Epidermal melanocyte (primary cell): Measurements from ENCODE around the gene CDKN1C.

Source experiments
- DNase-seq: peaks from one replicate; pipeline ENCODE4 v3.0.0; 2011; ENCODE audit warnings: low spot score; ENCODE audit not compliant: insufficient read length

Gene CDKN1C

DNA sequence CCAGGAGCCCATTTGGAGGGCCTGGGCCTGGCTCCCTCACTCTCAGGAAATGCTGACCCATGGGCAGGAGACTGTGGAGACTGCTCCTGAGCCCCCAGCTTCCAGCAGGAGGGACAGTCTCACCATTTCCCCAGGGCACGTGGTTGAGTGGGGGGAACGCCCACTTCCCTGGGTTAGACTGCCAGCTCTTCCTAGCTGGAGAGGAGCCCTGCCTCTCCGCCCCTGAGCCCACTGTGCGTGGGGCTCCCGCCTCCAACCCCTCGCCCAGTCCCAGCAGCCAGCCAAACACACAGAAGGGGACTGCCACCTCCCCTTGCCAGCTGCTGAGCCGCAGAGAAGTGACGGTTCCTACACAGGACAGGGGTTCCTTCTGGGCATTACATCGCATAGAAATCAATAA lies 37.1 kb downstream of the CDKN1C start:
- DNase-seq: no peak

DNA sequence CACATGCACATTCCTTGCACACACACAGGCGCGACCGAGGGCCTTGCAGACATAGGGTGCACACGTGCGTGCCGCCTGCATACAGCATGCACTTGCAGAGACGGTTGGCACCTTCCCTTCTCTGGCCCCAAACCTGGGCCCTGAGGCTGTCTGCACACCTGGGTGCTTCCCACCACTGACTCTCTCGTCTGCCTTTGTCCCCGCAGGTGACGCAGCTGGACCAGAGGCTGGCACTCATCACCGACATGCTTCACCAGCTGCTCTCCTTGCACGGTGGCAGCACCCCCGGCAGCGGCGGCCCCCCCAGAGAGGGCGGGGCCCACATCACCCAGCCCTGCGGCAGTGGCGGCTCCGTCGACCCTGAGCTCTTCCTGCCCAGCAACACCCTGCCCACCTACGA lies 38.0 kb downstream of the CDKN1C start:
- no peak for DNase-seq

DNA sequence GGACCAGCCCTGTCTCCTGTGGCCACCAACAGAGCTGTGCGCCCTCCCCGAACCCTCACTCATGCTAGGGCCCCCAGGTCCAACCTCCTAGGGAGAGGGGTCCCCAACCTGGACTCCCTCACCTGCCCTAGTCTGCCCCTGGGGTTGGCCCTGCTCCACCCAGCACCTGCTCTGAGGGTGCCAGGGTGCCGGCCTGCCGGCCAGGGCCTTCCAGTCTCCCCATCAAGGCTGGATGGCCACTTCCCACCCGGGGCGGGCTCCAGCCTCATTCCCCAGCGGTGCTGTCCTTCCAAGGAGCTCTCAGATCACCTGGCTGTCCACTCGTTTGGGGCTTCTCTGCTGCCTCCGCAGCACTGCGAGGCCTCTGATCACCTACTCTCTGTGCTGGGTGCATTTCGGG lies 39.1 kb downstream of the CDKN1C start:
- no peak for DNase-seq

DNA sequence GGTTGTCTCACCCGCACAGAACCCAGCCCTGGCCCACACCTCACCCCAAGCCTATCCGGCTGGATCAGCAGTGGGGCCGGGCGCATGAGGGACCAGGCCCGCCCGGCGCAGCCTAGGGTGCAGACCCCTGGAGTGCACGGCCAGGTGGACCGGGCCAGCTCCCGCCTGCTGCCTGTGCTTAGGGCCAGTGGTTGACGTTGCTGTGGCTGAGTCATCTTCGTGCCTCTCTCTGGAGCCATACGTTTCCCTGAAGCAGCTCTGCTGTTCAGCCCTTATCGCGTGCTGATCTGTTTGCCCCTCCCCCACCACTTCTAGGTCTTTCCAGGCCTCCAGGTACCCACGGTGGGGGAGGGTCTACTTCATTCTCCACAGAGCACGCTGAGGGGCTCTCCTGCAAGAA lies 39.5 kb downstream of the CDKN1C start:
- no peak for DNase-seq

DNA sequence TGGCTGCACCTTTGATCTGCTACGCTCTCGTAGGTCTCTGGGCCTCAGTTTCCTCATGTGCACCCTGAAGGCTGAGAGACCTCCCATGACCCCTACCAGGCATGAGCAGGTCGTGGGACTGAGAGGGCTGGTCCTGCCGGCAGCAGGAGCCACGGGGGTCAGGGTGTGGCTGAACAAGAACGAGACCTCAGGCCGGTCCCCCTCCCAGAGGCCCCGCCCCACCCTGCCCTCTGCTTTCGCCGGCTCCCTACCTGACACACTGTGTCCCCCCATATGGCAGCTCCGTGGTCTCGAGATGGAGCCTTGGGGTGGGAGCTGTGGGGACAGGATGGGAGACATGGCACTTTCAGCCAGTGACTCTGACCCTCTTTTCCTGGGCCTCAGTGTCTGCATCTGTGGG lies 40.6 kb downstream of the CDKN1C start:
- no peak for DNase-seq

DNA sequence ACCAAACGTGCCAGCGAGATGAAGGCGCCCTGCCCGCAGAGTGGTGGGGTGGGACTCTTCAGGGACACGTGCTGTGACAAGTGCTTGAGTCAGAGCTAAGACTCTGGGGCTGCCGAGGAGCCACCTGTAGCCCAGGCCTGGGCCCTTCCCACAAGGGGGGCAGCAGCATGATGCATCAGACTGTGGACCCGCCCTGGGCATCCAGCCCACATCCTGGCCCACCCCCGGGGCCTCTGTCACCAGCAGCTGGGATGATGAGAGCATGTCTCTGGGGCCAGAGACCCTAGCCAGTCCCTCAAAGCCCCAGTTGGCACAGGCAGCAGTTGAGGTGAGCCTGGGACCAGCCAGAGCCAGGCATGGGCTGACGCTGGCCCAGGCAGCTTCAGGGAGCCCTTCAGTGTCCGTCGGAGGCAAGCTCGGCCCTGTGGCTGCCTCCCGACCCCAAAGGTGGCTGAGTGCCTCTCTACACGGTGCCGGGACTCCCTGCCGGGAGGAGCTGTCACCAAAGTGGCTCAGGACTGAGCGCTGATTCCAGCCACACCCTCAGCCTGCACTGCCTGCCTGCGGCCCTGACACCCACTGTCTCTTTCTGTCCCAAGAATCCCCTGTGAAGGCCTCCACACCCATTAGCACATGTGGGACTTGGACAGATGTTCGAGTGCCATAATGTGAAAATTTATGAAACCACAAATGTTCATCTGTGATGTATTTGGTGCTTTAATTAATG lies 41.3 kb downstream of the CDKN1C start:
- DNase-seq: no peak

DNA sequence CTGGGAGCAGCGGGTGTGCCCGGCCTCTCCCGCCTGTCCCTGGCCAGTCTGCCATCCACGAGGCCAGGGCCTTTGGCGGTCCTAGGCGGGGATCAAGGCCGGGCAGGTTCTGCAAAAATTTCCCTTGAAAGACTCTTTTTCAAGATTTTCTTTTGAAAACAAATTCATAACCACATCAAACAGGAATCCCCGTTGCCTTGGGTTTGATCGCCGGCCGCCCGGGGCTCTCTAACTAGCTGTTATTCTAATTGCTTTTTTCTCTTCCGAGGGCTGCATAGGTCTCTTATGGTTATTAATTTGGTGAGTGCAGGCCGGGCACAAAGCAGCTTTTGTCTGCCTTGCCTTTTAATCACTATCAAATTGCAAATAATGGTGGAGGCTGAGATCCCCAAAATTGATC lies 42.0 kb downstream of the CDKN1C start:
- no peak for DNase-seq

DNA sequence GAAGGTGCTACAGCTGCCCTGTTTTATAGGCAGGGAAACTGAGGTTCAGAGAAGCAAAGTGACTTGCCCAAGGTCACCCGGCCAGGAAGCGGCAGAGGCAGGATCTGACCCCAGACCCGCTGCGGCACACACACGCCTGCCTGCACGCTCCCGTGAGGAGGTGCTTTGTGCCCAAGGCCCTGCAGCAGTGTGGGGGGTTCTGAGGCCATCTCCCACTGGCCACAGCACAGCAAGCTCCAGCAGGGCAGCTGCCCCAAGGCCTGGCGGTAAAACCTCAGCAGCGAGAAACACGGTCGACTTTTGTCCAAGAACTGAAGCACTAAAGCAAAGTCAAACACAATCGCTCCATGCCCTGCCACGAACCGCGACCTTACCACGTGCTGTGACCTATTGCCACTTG lies 42.7 kb downstream of the CDKN1C start:
- no peak for DNase-seq

DNA sequence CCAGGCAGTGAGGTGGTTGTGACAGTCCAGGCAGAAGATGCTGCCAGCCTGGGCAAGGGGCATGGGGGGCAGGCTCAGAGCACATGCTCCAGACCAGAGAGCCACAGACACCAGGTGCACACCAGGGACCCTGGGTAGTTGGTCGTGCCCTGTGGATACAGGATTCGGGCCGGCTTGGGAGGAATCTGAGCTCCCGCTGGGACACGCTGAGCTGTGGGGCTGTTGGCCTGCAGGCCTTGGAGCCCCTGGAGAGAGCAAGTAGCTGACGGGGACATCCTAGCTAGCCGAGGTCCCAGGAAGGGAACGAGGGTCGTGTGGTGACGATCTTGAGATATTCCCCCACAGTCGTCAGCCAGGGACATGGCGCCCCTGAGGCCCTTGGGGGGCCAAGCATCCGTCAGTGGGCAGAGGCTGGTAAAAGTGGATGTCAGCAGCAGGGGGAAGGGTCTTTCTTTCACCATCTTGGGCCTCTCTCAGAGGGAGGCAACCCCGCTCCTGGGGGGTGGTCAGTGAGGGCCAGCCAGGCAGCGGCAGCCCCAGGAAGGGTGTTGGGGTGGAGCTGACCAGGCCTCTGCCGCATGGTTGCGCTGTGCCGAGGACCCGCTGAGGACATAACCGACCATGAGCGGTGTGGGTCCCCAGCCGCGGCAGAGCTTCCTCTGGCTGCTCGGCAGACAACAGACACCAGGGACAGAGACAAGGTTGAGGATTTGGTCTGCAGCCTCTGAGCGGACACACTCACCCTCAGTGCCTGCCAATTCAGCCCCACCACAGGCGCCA lies 44.0 kb downstream of the CDKN1C start:
- DNase-seq: no peak

DNA sequence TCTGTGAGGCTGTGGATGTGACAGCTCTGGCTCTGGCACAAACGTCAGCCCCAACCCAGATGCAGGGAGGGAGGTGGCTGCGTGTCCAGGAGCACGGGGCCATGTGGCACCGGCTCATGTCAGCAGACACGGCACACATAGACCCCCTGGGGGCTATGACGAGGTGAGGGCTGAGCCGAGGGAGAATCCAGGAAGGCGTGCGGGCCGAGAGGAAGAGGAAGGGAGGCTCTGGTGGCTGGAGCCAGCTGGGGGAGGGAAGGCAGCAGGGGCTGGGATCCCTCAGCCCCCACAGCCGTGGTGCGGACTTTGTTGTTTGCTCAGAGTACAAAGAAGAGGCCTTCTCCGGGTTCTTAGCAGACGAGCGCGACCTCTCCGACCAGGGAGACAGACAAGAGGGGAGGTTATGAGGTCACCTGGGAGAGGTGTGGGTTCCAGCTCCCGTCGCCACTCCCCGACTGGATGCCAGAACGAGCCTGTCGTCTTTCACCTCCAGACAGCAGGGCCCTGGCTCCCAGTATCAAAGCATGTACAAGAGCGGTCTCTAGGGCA lies 46.1 kb downstream of the CDKN1C start:
- no peak for DNase-seq

DNA sequence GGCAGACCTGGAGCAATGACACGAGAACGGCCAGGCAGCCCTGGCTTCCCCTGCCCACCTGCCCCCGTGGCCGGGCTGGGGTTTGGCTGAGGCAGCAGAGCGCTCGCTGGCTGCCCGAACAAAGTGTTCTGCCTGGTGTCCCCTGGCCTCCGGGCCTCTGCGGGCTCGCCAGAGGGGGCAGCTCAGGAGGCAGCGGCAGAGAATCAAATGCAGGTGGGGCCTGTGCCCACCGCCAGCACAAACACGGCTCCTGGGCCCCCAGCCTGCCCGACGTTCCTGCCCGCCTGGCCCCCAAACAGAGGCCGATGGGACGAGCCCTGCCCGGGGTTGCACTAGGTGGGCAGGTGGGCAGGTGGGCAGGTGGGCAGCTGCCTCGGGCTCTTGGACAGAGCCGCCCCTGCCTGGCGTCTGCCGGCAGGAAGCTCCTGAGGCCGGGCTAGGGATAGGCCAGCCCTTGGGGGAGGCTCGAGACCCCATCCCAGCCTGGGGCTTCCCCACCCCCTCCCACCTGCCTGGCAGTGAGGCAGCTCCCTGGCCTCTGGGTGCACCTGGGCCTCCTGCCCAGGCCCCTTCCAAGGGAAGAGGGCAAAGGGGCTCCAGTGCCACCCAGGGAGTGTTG lies 46.8 kb downstream of the CDKN1C start:
- DNase-seq: no peak

DNA sequence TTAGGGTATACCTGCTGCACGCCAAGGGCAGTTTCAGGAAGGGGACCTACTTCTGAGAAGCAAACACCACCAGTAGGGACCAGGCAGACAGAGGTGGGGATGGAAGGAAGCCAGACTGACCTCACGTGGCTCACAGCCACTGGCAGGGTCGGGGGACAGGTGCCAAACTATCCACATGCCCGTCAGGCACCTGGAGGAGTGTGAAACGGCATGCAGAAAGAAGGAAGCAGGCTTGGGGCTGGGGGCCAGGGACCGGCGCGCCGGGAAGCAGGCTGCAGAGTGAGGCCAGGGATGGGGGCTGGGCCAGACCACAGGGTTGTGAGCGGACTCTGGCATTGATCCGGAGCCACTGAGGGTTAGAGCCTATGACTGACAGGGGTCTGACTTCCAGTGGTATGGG lies 47.5 kb downstream of the CDKN1C start:
- DNase-seq: no peak

DNA sequence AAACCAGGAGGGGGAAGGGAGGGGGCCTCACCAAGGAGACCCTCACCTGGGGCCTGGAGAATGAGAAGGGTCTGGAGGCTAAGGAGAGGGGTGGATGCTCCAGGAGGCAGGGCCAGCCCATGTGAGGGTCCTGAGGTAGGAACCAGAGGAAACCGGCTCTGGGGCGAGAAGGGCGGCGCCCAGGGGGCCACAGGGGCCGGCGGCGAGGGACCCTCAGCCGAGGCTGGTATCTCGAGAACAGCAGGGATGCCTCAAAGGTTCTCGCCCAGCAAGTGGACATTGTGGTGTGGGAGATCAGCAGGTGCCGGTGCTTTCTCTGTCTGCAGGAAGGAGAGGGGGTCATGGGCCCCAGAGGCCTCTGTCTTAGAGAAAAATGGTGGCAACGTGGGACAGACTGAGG lies 47.9 kb downstream of the CDKN1C start:
- DNase-seq: no peak

DNA sequence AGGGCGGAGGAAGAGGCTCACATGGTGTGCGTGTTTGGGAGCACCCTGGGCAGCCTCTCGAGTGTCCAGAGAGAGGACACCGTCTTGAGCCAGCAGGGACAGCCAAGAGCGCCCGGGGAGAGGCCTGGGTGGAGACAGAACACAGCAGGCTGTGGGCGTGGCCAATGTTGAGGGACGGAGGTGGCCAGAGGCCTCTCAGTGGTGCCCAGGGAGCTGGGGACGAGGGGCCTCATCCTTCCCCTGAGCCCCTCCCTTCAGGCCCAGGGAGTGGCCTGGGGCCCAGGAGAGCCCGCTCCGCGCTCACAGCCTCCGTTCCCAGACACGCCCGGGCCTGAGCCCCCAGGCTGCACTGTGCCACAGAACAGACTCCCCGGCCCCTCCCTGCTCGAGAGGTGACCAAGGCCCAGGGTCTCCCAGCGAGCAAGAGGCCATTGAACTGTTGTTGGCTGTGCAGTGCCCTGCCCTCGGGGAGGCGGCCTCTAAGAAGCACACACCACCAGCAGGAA lies 48.4 kb downstream of the CDKN1C start:
- no peak for DNase-seq

DNA sequence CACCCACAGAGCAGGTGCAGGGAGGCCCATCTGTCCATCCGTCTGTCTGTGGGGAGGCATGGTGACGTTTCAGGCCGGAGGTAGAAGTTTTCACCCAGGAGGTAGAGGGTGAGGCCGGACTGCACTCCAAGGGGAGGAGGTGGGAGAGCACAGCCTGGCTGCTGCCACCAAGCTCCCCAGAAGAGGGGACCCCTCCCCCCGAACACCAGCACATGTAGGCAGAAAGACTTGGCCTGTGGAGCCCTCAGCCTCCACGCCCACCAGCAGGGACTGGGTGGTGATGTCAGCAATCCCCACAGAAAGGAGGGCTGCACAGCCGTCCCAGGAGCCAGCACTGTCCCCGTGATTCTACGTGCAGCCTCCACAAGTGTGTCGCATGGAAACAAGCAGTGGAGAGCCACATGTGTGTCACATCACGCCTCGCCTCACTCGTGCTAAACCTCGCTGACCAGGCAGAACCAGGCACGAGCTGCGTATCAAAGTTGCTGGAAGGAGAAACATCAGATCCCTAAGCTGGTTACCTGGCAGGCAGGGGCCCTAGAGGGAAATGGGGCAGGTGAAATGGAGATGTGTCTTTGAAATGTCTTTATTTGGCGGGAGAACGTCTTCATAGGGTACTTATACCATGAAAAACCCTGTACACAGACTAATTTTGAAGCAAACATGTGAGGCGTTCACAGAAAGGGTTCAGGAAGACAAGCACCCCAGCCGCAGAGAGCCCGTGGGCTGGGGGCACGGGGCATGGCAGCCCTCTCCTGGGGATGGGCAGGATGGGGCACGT lies 49.1 kb downstream of the CDKN1C start:
- no peak for DNase-seq

DNA sequence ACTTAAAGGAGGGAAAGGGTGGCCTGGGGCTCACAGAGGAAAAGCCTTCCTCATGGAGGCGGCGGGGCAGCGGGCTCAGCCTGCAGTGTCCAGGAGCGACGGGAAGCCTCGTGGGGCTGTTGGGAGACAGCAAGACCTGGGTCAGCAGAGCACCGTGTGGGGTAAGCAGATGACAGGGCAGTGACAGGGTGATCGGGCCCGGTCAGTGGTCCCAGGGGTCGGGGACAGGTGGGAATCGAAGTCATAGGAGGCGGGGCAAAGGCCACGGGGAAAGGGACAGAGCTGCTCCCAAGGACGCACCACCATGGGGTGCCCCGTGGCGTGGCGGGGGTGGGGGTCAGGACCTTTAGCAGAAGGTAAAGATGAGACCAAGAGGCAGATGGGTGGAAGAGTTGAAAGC lies 49.8 kb downstream of the CDKN1C start:
- DNase-seq: no peak

DNA sequence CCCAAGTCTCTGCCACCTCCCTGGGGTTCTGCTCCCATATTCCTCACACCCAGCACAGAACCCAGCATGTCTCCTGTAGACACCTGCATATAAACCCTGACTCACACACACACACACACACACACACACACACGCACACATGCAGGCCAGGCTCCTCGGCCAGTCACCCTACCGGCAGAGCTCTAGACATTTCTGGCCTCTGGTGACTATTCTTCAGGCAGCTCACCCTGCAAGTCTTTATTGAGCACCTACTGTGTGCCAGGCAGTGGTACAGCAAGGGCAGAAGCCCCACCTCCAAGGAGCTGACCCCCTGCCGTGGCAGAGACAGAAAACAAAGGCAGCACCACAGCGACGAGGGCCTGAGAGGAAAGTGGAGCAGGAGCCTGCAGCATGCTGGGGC lies 50.3 kb downstream of the CDKN1C start:
- no peak for DNase-seq

DNA sequence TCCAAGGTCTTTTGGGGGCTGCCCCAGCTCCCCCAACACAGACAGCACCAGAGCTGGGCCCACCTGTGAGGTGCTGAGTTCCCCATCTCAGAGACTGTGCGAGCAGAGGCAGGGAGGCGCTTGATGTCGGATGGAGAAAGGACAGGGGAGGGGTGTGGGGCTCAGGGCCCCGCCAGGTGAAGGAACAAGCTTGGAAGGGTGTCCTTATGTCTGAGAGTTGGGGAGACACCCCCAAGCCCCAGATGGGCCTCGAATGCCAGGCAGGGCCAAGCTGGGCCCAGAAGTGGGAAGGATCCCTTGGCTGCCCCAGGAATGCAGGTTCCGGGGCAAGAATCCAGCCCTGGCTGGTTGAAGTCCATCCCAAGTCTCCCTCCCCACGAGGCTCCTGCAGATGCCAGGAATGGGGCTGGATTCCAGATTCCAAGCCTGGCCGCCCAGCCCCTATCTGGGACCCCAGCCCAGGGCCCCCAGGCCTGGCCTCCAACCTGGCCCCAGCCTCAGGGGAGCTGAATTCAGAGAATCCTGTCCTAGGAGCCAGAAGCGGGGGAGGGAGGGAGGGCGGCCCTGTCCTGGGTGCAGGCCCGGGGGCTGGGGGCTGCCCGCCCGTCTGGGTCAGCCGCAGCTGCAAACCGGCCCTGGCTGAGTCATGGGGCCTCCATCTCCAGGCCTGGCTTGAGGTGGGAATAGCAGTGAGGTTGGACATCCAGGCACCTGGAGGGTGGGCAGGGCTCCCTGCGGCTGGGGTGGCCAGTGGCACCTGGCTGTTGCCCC lies 50.9 kb downstream of the CDKN1C start:
- DNase-seq: no peak

DNA sequence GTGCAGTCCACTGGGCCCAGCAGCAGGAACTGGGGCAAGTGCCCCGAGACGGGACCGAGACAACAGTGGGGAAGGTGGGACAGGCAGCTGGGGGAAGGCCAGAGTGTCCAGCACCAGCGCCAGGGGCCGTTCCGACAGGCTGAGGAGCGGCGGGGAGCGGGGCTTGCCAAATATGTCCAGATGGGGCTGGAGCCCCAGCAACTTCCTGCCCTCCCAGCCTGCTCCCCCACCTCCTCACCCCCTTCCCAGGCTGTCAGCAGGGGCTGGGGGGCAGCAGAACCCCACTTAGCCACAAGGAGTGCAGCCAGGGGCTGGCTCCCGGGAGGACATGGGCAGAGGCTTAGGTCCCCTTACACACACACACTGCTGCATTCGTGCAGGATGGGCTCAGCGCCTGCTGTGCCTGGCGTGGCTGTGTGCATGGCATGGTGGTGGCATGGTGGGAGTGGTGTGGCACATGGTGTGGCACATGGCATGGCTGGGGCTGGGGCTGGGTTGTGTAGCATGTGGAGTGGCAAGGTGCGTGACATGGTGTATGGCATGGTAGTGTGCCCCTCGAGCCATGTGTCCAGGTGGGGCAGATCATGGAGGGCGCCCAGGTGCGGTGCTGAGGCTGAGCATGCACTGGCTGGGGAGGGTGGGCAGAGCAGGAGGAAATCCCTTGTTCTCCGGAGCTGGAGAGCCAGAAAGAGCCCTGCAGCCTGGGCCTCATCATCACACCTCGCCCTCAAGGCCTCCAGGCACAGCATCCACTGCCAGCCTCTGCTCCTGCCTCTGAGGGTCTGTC lies 51.7 kb downstream of the CDKN1C start:
- DNase-seq: no peak
